HEK293T (cell line): ENCODE measurements around the gene DNAJB12.

Experiments used
- CTCF ChIA-PET: fragments of 350-600 bp; formaldehyde crosslinking; extraction: SDS; loops from one replicate; lab custom pipeline; 2021; ENCODE audit warnings: antibody characterized with exemption, inconsistent platforms; lab: Yijun Ruan, JAX
- POLR2A ChIA-PET: fragments of 350-600 bp; formaldehyde crosslinking; extraction: SDS; loops from one replicate; lab custom pipeline; 2020; ENCODE audit warnings: antibody characterized with exemption, inconsistent platforms; lab: Yijun Ruan, JAX
- DNase-seq: peaks from one replicate; pipeline ENCODE4 v3.0.0; 2012; ENCODE audit warnings: mixed read lengths; ENCODE audit errors: extremely low spot score
- ARNT ChIP-seq: fragments of 450-650 bp; IDR thresholded peaks from 2 replicates; pipeline ENCODE4 v1.6.1; 2017; ENCODE audit warnings: mild to moderate bottlenecking
- BHLHE40 ChIP-seq: fragments of 450-650 bp; IDR thresholded peaks from 2 replicates; pipeline ENCODE4 v1.6.1; 2016; ENCODE audit warnings: mild to moderate bottlenecking, moderate library complexity, borderline replicate concordance
- CTBP1 ChIP-seq: fragments of 450-650 bp; IDR thresholded peaks from 2 replicates; pipeline ENCODE4 v1.6.1; 2016; ENCODE audit warnings: borderline replicate concordance
- ELF4 ChIP-seq: fragments of 450-650 bp; IDR thresholded peaks from 2 replicates; pipeline ENCODE4 v1.6.1; 2017; ENCODE audit warnings: antibody characterized with exemption
- FOXA1 ChIP-seq: fragments of 450-650 bp; IDR thresholded peaks from 2 replicates; pipeline ENCODE4 v1.6.1; 2016; ENCODE audit warnings: mild to moderate bottlenecking
- FOXK2 ChIP-seq: fragments of 450-650 bp; IDR thresholded peaks from 2 replicates; pipeline ENCODE4 v1.6.1; 2016; ENCODE audit warnings: mild to moderate bottlenecking
- FOXM1 ChIP-seq: fragments of 450-650 bp; IDR thresholded peaks from 2 replicates; pipeline ENCODE4 v1.6.1; 2017; ENCODE audit warnings: mild to moderate bottlenecking, borderline replicate concordance
- HDGF ChIP-seq: fragments of 450-650 bp; IDR thresholded peaks from 2 replicates; pipeline ENCODE4 v1.6.1; 2017; ENCODE audit warnings: antibody characterized with exemption, borderline replicate concordance
- L3MBTL2 ChIP-seq: fragments of 450-650 bp; conservative IDR thresholded peaks from 2 replicates; pipeline ENCODE4 v1.6.1; 2016; ENCODE audit warnings: mild to moderate bottlenecking
- LEF1 ChIP-seq: fragments of 450-650 bp; IDR thresholded peaks from 2 replicates; pipeline ENCODE4 v1.6.1; 2017; ENCODE audit warnings: mild to moderate bottlenecking, borderline replicate concordance
- NFRKB ChIP-seq: fragments of 450-650 bp; IDR thresholded peaks from 2 replicates; pipeline ENCODE4 v1.6.1; 2016; ENCODE audit warnings: mild to moderate bottlenecking, moderate library complexity
- SP1 ChIP-seq: fragments of 450-650 bp; IDR thresholded peaks from 2 replicates; pipeline ENCODE4 v1.6.1; 2017
- SUZ12 ChIP-seq: fragments of 450-650 bp; IDR thresholded peaks from 2 replicates; pipeline ENCODE4 v1.6.1; 2016; ENCODE audit warnings: mild to moderate bottlenecking
- TARDBP ChIP-seq: fragments of 450-650 bp; IDR thresholded peaks from 2 replicates; pipeline ENCODE4 v1.6.1; 2016
- ZNF384 ChIP-seq: fragments of 450-650 bp; IDR thresholded peaks from 2 replicates; pipeline ENCODE4 v1.6.1; 2016
- TF ChIP-seq, protein P1 (sequence below): fragments of 450-650 bp; IDR thresholded peaks from 2 replicates; pipeline ENCODE4 v1.6.1; 2016

DNAJB12 gene

GRCh38 chr10:72337722-72338121, 17.0 kb downstream of the DNAJB12 start:
- ChIA-PET CTCF (interaction anchor here (0.6 to 1.5 kb wide), 4 partner anchors 9 to 740 kb away, joined by 3 to 5 read pairs (median 3); no protein-coding TSS in a partner anchor), POLR2A (interaction anchor here (1.0 to 2.3 kb wide), 2 partner anchors 60 to 62 kb away, joined by 4 to 10 read pairs; no protein-coding TSS in a partner anchor)

DNA sequence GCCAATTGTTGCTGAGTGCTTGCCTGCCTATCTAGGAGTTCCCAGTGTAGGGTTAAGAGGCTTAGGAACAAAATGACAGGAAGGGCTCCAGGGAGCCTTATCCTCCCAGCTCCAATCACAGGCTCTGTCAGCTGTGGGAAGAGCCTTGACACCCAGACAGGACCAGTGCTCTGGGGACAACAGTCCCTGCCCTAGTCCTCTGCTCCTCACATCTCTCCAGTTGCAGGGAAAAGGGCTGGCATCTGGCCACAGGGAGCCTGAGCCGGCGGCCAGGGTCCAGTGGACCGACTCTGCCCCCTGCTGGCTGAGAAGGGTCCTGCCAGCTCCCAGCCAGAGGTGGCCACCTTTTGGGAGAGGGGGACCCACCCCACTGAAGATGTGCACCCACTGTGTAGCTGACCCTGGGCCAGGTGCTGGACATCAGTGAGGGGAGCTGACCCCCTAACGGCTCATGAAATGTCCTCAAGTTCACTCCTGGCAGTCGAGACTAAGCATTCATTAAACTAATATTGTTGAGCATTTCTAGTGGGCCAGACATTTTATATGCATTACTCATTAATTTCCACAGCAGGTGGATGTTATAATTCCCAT, 17.6 kb downstream of the DNAJB12 start:
- POLR2A ChIA-PET, result interaction anchor here (0.8 to 2.3 kb wide), 3 partner anchors 59 to 64 kb away, joined by 4 to 10 read pairs (median 5); partner anchors contain the start of gene DDIT4
- peak; percentile 73 for DNase-seq
- CTCF ChIA-PET, result interaction anchor here (0.6 to 1.5 kb wide), 6 partner anchors 8 to 740 kb away, joined by 3 to 5 read pairs (median 3); no protein-coding TSS in a partner anchor
- TF ChIP-seq SP1, result no peak
- no peak for TF ChIP-seq FOXA1
- TF ChIP-seq CTBP1, result no peak
- TF ChIP-seq BHLHE40, result no peak
- TF ChIP-seq ARNT, result no peak
- no peak for TF ChIP-seq ELF4
- TF ChIP-seq FOXM1, result no peak
- TF ChIP-seq HDGF, result no peak
- no peak for TF ChIP-seq ZNF384
- TF ChIP-seq SUZ12, result no peak
- TF ChIP-seq, protein P1, sequence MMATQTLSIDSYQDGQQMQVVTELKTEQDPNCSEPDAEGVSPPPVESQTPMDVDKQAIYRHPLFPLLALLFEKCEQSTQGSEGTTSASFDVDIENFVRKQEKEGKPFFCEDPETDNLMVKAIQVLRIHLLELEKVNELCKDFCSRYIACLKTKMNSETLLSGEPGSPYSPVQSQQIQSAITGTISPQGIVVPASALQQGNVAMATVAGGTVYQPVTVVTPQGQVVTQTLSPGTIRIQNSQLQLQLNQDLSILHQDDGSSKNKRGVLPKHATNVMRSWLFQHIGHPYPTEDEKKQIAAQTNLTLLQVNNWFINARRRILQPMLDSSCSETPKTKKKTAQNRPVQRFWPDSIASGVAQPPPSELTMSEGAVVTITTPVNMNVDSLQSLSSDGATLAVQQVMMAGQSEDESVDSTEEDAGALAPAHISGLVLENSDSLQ, result no peak
- no peak for TF ChIP-seq NFRKB
- no peak for TF ChIP-seq FOXK2
- TF ChIP-seq L3MBTL2, result no peak
- TF ChIP-seq LEF1, result no peak
- TF ChIP-seq TARDBP, result no peak

More at GRCh38 chr10:72337722-72338121, 17.0 kb downstream of the DNAJB12 start:
- DNase-seq, result no peak
- TF ChIP-seq NFRKB (no peak), BHLHE40 (no peak), L3MBTL2 (no peak), HDGF (no peak), ARNT (no peak), TARDBP (no peak)
- TF ChIP-seq, protein P1, result no peak

DNA sequence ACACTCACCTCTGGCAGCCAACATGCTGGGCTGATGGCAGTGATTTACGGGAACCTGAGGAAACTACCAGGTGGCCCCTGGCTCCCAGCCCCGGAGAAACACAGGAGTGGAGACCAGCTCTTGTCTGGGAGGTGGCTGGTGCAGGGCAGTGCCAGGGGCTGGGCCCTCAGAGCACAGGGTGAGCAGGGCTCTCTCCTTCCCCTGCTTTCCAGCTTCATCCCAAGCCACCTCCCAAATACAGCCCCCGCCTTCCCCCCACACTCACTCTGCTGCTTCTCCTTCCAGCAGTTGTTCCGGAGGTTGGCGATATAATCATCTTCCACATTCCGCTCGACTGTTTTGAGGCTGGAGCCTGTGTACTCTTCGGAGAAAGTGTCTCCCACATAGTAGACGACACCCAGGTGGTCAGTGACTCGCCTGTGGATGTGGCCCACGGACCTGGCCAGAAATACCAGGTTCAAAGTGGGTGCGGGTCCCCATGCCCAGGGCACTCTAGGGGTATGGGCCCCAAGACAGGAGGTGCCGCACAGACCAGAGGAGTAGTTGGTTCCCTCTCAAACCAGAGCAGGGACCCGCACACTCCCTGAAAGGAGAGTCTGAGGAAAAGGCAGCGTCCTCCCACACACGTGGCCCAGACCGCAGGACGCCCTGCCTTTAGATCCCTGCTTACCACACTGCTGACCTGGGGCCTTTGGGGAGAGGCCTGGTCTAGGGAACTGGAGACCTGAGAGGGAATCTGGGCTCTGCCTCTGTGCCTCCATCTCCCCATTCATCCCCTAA, 18.3 kb downstream of the DNAJB12 start:
- DNase-seq, result no peak
- no peak for TF ChIP-seq FOXA1
- no peak for TF ChIP-seq SUZ12
- no peak for TF ChIP-seq CTBP1
- TF ChIP-seq LEF1, result no peak
- TF ChIP-seq FOXK2, result no peak
- TF ChIP-seq TARDBP, result no peak
- ChIA-PET CTCF (interaction anchor here (0.6 to 1.5 kb wide), 5 partner anchors 15 to 741 kb away, joined by 3 to 5 read pairs (median 3); no protein-coding TSS in a partner anchor), POLR2A (interaction anchor here (0.8 to 2.3 kb wide), 3 partner anchors 59 to 63 kb away, joined by 4 to 10 read pairs (median 5); partner anchors contain the start of gene DDIT4)

- POLR2A ChIA-PET, result no interaction called here
- CTCF ChIA-PET, result interaction anchor here (0.6 kb wide), 1 partner anchor 277 kb away, joined by 3 read pairs; no protein-coding TSS in a partner anchor
- no peak for DNase-seq
- TF ChIP-seq LEF1 (no peak), NFRKB (no peak)
- TF ChIP-seq, protein P1, result no peak
Observed at GRCh38 chr10:72335394-72336258, 19.1 kb downstream of the DNAJB12 start.

- TF ChIP-seq HDGF (no peak), ARNT (no peak), FOXK2 (no peak), BHLHE40 (no peak), FOXA1 (no peak)
- POLR2A ChIA-PET, result interaction anchor here (1.0 to 22.3 kb wide), 2 partner anchors 19 to 57 kb away, joined by 4 to 517 read pairs; partner anchors contain the start of gene DDIT4
- CTCF ChIA-PET, result no interaction called here
- no peak for DNase-seq
Observed at GRCh38 chr10:72334825-72335393, 19.8 kb downstream of the DNAJB12 start.
